IMR-90 (cell line): ENCODE data around the gene S100A12. TPM values are rescaled to one million over a fixed set of nuclear protein-coding genes. Genes with fewer than 3 reads are reported as not detected.

ENCODE experiments used
- ATAC-seq: fragments of 200-7000 bp; cut with Tn5 transposase; 2 replicates; pipeline ENCODE4 v1.9.1; 2020; ENCODE audit warnings: low read depth, mild to moderate bottlenecking, moderate library complexity
- BruUV-seq: library from RNA; stranded (reverse); fragments of 400-500 nt; replicated peaks from 2 replicates; lab custom pipeline; 2021; lab: Mats Ljungman, UMichigan
- CTCF ChIA-PET: fragments of 300-600 bp; formaldehyde crosslinking; extraction: SDS; loops from one replicate; lab custom pipeline; 2021; ENCODE audit warnings: antibody characterized with exemption; lab: Yijun Ruan, JAX
- POLR2A ChIA-PET: fragments of 300-600 bp; sonication (Branson Sonifier 250); formaldehyde crosslinking; loops from one replicate; lab custom pipeline; 2022; ENCODE audit warnings: antibody characterized with exemption; ENCODE audit not compliant: unreplicated experiment; lab: Charles Lee
- DNase-seq: peaks from one replicate; pipeline ENCODE4 v3.0.0; 2013
- H2AFZ ChIP-seq: replicated peaks from 2 replicates; pipeline ENCODE3; 2013; ENCODE audit warnings: low read length, mild to moderate bottlenecking; ENCODE audit not compliant: poor library complexity
- H2AK5ac ChIP-seq: 2 replicates; pipeline ENCODE4 v1.6.1; 2013; ENCODE audit warnings: low read depth, low read length, inconsistent platforms
- H2AK9ac ChIP-seq: replicated peaks from 2 replicates; pipeline ENCODE3; 2013; ENCODE audit warnings: mild to moderate bottlenecking, low read depth, low read length, moderate library complexity; ENCODE audit not compliant: poor library complexity
- H2BK120ac ChIP-seq: 2 replicates; pipeline ENCODE4 v1.6.1; 2013; ENCODE audit warnings: low read depth, low read length, inconsistent platforms
- H2BK15ac ChIP-seq: 3 replicates; pipeline ENCODE4 v1.6.1; 2013; ENCODE audit warnings: low read depth, low read length, inconsistent platforms
- H2BK20ac ChIP-seq: 2 replicates; pipeline ENCODE4 v1.6.1; 2013; ENCODE audit warnings: low read depth, mild to moderate bottlenecking, inconsistent platforms, low read length, moderate library complexity
- H2BK5ac ChIP-seq: 2 replicates; pipeline ENCODE4 v1.6.1; 2013; ENCODE audit warnings: mild to moderate bottlenecking, low read depth, low read length, inconsistent platforms; ENCODE audit not compliant: poor library complexity, severe bottlenecking
- H3K14ac ChIP-seq: replicated peaks from 2 replicates; pipeline ENCODE4 v1.6.1; 2013; ENCODE audit warnings: low read depth, low read length, inconsistent platforms
- H3K18ac ChIP-seq: 2 replicates; pipeline ENCODE4 v1.6.1; 2013; ENCODE audit warnings: low read depth, low read length, control low read depth
- H3K23ac ChIP-seq: 2 replicates; pipeline ENCODE4 v1.6.1; 2013; ENCODE audit warnings: low read depth, low read length, inconsistent platforms
- H3K27ac ChIP-seq: 2 replicates; pipeline ENCODE4 v1.5.1; 2013; ENCODE audit warnings: mild to moderate bottlenecking, control low read depth, low read length; ENCODE audit not compliant: insufficient read depth
- H3K27me3 ChIP-seq: 2 replicates; pipeline ENCODE4 v1.6.1; 2013; ENCODE audit warnings: low read length; ENCODE audit not compliant: control insufficient read depth, insufficient read depth
- H3K36me3 ChIP-seq: 2 replicates; pipeline ENCODE4 v1.6.1; 2013; ENCODE audit warnings: low read length, mixed read lengths; ENCODE audit not compliant: control insufficient read depth, insufficient read depth
- H3K4ac ChIP-seq: 2 replicates; pipeline ENCODE4 v1.6.1; 2013; ENCODE audit warnings: low read depth, low read length, inconsistent platforms
- H3K4me1 ChIP-seq: 2 replicates; pipeline ENCODE4 v1.6.1; 2013; ENCODE audit warnings: low read length, mixed read lengths; ENCODE audit not compliant: control insufficient read depth, insufficient read depth
- H3K4me2 ChIP-seq: 2 replicates; pipeline ENCODE4 v1.6.1; 2013; ENCODE audit warnings: low read depth, mild to moderate bottlenecking, control low read depth, low read length, moderate library complexity
- H3K4me3 ChIP-seq: 2 replicates; pipeline ENCODE4 v1.5.1; 2013; ENCODE audit warnings: low read depth, mild to moderate bottlenecking, control low read depth, low read length, moderate library complexity; ENCODE audit not compliant: insufficient read depth
- H3K56ac ChIP-seq: 2 replicates; pipeline ENCODE4 v1.6.1; 2013; ENCODE audit warnings: low read length, inconsistent platforms; ENCODE audit not compliant: insufficient read depth; ENCODE audit errors: extremely low read depth
- H3K79me1 ChIP-seq, 2 experiments: 2 replicates each; pipeline ENCODE4 v1.6.1; 2013; ENCODE audit warnings: low read length in 2 of 2, inconsistent platforms in 1 of 2, low read depth in 1 of 2
- H3K9ac ChIP-seq: 2 replicates; pipeline ENCODE4 v1.6.1; 2013; ENCODE audit warnings: low read depth, low read length, control low read depth
- H3K9me1 ChIP-seq: 2 replicates; pipeline ENCODE4 v1.6.1; 2013; ENCODE audit warnings: low read length, inconsistent platforms; ENCODE audit not compliant: insufficient read depth
- H3K9me3 ChIP-seq: 2 replicates; pipeline ENCODE4 v1.6.1; 2013; ENCODE audit warnings: low read length; ENCODE audit not compliant: control insufficient read depth, insufficient read depth
- H4K20me1 ChIP-seq: 2 replicates; pipeline ENCODE4 v1.6.1; 2013; ENCODE audit warnings: low read length, inconsistent platforms; ENCODE audit not compliant: insufficient read depth
- H4K5ac ChIP-seq: 2 replicates; pipeline ENCODE4 v1.6.1; 2013; ENCODE audit warnings: mild to moderate bottlenecking, low read depth, low read length, control low read depth
- H4K8ac ChIP-seq, 2 experiments: 2 replicates each; pipeline ENCODE4 v1.6.1; 2013; ENCODE audit warnings: low read depth in 2 of 2, low read length in 2 of 2, control low read depth in 1 of 2, inconsistent platforms in 1 of 2
- H4K91ac ChIP-seq: 2 replicates; pipeline ENCODE4 v1.6.1; 2013; ENCODE audit warnings: low read depth, low read length, inconsistent platforms; ENCODE audit not compliant: insufficient read depth
- CTCF ChIP-seq: conservative IDR thresholded peaks from 2 replicates; pipeline ENCODE4 v1.5.1; 2012; ENCODE audit warnings: mild to moderate bottlenecking, low read depth, low read length, improper control_type of control experiment
- WGBS, 2 experiments: methylation state at CpG; one replicate each; pipeline versions ENCODE4 v1.1.5 to v1.1.7; 2013; ENCODE audit warnings: missing lambda C conversion rate in 2 of 2; ENCODE audit not compliant: insufficient read length in 1 of 2; ENCODE audit errors: extremely low coverage in 2 of 2; 5-methylcytosine and 5-hydroxymethylcytosine counted together
- dilution Hi-C: fragments of 300-500 bp; cut with HindIII; formaldehyde crosslinking; loops from one replicate; pipeline ENCODE4 v1.14.3; 2018; ENCODE audit warnings: low sequenced_read_pairs; ENCODE audit not compliant: unreplicated experiment
- in situ Hi-C: fragments of 300-500 bp; cut with MboI; formaldehyde crosslinking; loops from 3 replicates; pipeline ENCODE4 v1.14.3; 2019; ENCODE audit warnings: low sequenced_read_pairs, inconsistent platforms, mixed read lengths
- intact Hi-C: fragments of 100-400 bp; cut with micrococcal nuclease; formaldehyde crosslinking; loops from 2 replicates; pipeline ENCODE4 v1.10.0; 2022
- polyA plus RNA-seq, 3 experiments: library from polyadenylated mRNA; depleted of rRNA; stranded (reverse); fragments of >200 nt; gene quantifications; 2 replicates each; pipeline ENCODE4 v1.2.3, GENCODE V29; 2012; ENCODE audit warnings: low replicate concordance in 1 of 3
- total RNA-seq: library from RNA; depleted of rRNA; stranded (reverse); fragments of >200 nt; gene quantifications from 2 replicates; pipeline ENCODE4 v1.2.3, GENCODE V29; 2012

Gene S100A12
- total and polyA plus RNA-seq, 2 of the 4 experiments (the other 2 are of a cell fraction) = not detected

DNA sequence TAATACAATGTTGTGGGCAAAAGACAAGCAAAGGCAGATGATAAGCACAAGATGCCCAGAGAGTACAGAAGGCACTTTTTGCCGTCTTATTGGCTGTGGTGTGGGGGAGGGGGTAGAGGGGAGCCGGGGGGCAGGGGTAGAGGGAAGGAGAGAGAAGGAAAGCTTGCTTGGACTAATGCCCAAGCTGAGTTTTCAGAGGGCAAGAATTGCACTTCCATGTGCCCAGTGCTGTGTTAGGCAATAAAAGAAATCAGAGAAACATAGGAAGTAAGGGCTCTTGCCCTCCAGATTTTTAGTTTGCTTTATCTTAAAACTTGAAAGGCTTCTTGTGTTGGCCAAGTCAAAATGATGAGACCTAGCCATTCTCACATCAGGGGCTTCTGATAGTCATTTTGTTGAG, 8.3 kb downstream of the S100A12 start:
- H2BK120ac ChIP-seq = no peak overlapping the region
- intact Hi-C loops = no loop called here
- POLR2A ChIA-PET = no interaction called here

More for the DNA sequence above, 8.3 kb downstream of the S100A12 start:
- Histone ChIP-seq H3K4me2 (no peak overlapping the region), H3K27me3 (peaks cover 4% of the 10 kb centered on the region), H2BK20ac (no peak overlapping the region), H3K9me3 (no peaks in the 10 kb centered on the region), H3K23ac (no peak overlapping the region), H3K9ac (no peak overlapping the region), H3K18ac (no peak overlapping the region), H4K8ac (no peak overlapping the region), H2BK15ac (no peak overlapping the region), H3K4me3 (no peak overlapping the region), H3K36me3 (no peaks in the 10 kb centered on the region), H3K14ac (no peak overlapping the region), H3K27ac (no peak overlapping the region), H2AFZ (no peak overlapping the region), H4K5ac (no peak overlapping the region), H3K4me1 (no peaks in the 10 kb centered on the region), H3K4ac (no peak overlapping the region), H3K56ac (no peak overlapping the region), H2BK5ac (no peak overlapping the region), H2AK5ac (no peak overlapping the region), H4K91ac (no peak overlapping the region), H2AK9ac (no peak overlapping the region), H4K20me1 (no peaks in the 10 kb centered on the region), H3K79me1 (no peaks in the 10 kb centered on the region), H3K9me1 (no peaks in the 10 kb centered on the region)
- in situ Hi-C loops = no loop called here
- dilution Hi-C loops = no loop called here
- WGBS, 2 experiments = no CpG with 5 or more reads among the region's 2 CpGs
- DNase-seq (no peak), ATAC-seq (no peak)
- CTCF ChIA-PET = no interaction called here
- no TSS peak for BruUV-seq
- TF ChIP-seq CTCF = no peak
